ENCODE measurements around the gene CASQ2. TPM values are rescaled to one million over a fixed set of nuclear protein-coding genes. Genes with fewer than 3 reads are reported as not detected.

The CASQ2 gene
- total and polyA plus RNA-seq, 9 of the 15 experiments (the other 6 are each of a cell fraction or from before 2014, with no cell fraction given), result not detected

DNA sequence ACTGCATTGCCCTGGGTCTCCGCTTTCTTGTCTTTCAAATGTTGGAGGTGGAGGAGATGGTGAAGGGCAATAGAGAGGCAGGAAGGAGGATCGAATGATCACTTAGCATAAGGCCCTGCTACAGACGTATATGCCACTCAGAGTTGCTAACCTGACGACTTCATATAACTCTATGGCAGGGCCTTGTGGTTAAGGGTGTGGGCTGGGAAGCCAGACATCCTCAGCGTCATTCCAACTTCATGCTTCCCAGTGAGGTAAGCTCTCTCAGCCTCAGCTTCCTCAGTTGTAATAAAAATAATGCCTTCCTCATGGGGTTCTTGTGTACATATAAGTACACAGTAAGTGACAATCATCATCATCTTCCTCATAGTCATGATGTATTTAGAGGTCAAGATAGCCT lies 54.6 kb downstream of the CASQ2 start (continued):
- TF ChIP-seq, protein P1, sequence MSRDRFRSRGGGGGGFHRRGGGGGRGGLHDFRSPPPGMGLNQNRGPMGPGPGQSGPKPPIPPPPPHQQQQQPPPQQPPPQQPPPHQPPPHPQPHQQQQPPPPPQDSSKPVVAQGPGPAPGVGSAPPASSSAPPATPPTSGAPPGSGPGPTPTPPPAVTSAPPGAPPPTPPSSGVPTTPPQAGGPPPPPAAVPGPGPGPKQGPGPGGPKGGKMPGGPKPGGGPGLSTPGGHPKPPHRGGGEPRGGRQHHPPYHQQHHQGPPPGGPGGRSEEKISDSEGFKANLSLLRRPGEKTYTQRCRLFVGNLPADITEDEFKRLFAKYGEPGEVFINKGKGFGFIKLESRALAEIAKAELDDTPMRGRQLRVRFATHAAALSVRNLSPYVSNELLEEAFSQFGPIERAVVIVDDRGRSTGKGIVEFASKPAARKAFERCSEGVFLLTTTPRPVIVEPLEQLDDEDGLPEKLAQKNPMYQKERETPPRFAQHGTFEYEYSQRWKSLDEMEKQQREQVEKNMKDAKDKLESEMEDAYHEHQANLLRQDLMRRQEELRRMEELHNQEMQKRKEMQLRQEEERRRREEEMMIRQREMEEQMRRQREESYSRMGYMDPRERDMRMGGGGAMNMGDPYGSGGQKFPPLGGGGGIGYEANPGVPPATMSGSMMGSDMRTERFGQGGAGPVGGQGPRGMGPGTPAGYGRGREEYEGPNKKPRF (IDR thresholded peaks at IDR 0.05; ENCODE audit: low read depth, low read length), result no peak
- TF ChIP-seq ZNF324 (CRISPR knock-in tag; IDR thresholded peaks at IDR 0.05) (no peak), NONO (IDR thresholded peaks at IDR 0.05; ENCODE audit: low read depth in 2 of 2, low read length in 1 of 2) (no peak), ZNF766 (CRISPR knock-in tag; conservative IDR thresholded peaks at IDR 0.05) (no peak), THRAP3 (IDR thresholded peaks at IDR 0.05; ENCODE audit: borderline replicate concordance) (no peak)
- TF ChIP-seq, protein P2, sequence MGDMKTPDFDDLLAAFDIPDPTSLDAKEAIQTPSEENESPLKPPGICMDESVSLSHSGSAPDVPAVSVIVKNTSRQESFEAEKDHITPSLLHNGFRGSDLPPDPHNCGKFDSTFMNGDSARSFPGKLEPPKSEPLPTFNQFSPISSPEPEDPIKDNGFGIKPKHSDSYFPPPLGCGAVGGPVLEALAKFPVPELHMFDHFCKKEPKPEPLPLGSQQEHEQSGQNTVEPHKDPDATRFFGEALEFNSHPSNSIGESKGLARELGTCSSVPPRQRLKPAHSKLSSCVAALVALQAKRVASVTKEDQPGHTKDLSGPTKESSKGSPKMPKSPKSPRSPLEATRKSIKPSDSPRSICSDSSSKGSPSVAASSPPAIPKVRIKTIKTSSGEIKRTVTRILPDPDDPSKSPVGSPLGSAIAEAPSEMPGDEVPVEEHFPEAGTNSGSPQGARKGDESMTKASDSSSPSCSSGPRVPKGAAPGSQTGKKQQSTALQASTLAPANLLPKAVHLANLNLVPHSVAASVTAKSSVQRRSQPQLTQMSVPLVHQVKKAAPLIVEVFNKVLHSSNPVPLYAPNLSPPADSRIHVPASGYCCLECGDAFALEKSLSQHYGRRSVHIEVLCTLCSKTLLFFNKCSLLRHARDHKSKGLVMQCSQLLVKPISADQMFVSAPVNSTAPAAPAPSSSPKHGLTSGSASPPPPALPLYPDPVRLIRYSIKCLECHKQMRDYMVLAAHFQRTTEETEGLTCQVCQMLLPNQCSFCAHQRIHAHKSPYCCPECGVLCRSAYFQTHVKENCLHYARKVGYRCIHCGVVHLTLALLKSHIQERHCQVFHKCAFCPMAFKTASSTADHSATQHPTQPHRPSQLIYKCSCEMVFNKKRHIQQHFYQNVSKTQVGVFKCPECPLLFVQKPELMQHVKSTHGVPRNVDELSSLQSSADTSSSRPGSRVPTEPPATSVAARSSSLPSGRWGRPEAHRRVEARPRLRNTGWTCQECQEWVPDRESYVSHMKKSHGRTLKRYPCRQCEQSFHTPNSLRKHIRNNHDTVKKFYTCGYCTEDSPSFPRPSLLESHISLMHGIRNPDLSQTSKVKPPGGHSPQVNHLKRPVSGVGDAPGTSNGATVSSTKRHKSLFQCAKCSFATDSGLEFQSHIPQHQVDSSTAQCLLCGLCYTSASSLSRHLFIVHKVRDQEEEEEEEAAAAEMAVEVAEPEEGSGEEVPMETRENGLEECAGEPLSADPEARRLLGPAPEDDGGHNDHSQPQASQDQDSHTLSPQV (IDR thresholded peaks at IDR 0.05), result no peak

Data from K562 (cell line).